Memory B cell (primary cell): ENCODE data around the gene HINFP.

Source experiments
- ATAC-seq: fragments of 150-1000 bp; cut with Tn5 transposase; 2 replicates; pipeline ENCODE4 v1.10.0; 2021; ENCODE audit warnings: low read depth, mild to moderate bottlenecking, moderate library complexity
- DNase-seq, 2 donors: peaks; one replicate each; pipeline ENCODE4 v3.0.0; 2022; ENCODE audit warnings: low spot score in 2 of 2
- H3K27ac Mint-ChIP-seq: one replicate; pipeline ENCODE4 v1.8.0; 2022; ENCODE audit warnings: mild to moderate bottlenecking, moderate library complexity, mixed read lengths
- H3K27me3 Mint-ChIP-seq: one replicate; pipeline ENCODE4 v1.8.0; 2022; ENCODE audit warnings: mixed read lengths
- H3K36me3 Mint-ChIP-seq: one replicate; pipeline ENCODE4 v1.8.0; 2022; ENCODE audit warnings: mild to moderate bottlenecking, mixed read lengths
- H3K4me1 Mint-ChIP-seq: one replicate; pipeline ENCODE4 v1.8.0; 2022; ENCODE audit warnings: mixed read lengths
- H3K4me3 Mint-ChIP-seq: one replicate; pipeline ENCODE4 v1.8.0; 2022; ENCODE audit warnings: mild to moderate bottlenecking, moderate library complexity, mixed read lengths
- H3K9me3 Mint-ChIP-seq: one replicate; pipeline ENCODE4 v1.8.0; 2022; ENCODE audit warnings: mixed read lengths

HINFP gene

DNA sequence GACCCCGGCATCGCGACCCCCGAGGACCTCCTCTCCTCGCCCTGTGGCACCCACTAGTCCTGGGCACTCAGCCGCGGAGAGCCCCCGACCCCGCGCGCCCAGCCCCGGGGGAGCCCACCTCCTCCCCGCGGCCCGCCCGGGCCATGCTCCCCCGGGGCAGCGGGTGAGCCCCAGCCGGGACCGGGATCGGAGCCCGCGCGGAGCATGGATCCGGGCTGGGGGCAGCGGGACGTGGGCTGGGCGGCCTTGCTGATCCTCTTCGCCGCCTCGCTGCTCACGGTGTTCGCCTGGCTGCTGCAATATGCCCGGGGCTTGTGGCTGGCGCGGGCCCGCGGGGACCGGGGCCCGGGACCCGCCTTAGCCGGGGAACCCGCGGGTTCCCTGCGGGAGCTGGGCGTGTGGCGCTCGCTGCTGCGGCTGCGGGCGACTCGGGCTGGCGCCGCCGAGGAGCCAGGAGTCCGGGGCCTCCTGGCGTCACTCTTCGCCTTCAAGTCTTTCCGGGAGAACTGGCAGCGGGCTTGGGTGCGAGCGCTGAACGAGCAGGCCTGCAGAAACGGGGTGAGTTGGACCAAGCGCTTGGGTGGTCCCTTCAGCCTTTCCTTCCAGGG, 13.7 kb upstream of the HINFP start:
- H3K4me1 Mint-ChIP-seq: peaks cover 24% of the 10 kb centered on the region
- peak; percentile 10 for ATAC-seq
- H3K36me3 Mint-ChIP-seq: peaks cover 7% of the 10 kb centered on the region
- peak overlapping the region; percentile 85 for H3K4me3 Mint-ChIP-seq
- H3K27ac Mint-ChIP-seq: peak overlapping the region; percentile 81
- H3K27me3 Mint-ChIP-seq: no peaks in the 10 kb centered on the region
- no peak for DNase-seq
- no peaks in the 10 kb centered on the region for H3K9me3 Mint-ChIP-seq

GRCh38 chr11:119108146-119108856, 13.1 kb upstream of the HINFP start:
- Mint-ChIP-seq H3K36me3 (peaks cover 12% of the 10 kb centered on the region), H3K4me1 (peaks cover 24% of the 10 kb centered on the region), H3K27me3 (no peaks in the 10 kb centered on the region), H3K4me3 (peak overlapping the region; percentile 82), H3K9me3 (no peaks in the 10 kb centered on the region), H3K27ac (peak overlapping the region; percentile 13)
- no peak for ATAC-seq
- DNase-seq: no peak

DNA sequence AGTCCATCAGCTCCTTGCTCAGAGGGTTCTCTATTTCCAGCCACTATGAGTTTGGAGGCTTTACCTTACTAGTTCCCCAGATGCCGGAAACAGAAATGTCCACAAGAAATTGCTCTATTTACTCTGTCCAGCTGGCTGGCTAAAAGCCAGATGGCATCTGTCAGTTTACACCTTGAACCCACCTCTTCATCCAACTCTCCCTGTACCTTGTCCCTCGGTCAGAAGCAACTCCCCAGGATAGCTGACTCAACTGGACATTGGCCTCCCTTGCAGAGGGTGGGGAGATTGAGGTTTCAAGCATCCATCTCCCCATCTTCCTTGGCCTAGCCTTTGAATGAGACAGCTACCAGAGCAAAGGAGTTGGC, 12.5 kb upstream of the HINFP start:
- Mint-ChIP-seq H3K36me3 (peaks cover 13% of the 10 kb centered on the region), H3K9me3 (no peaks in the 10 kb centered on the region), H3K4me1 (peaks cover 24% of the 10 kb centered on the region), H3K4me3 (peak overlapping the region; percentile 82), H3K27ac (peak overlapping the region; percentile 55), H3K27me3 (no peaks in the 10 kb centered on the region)
- ATAC-seq (no peak), DNase-seq (no peak)

GRCh38 chr11:119109843-119110242, 11.5 kb upstream of the HINFP start:
- H3K27ac Mint-ChIP-seq: no peak overlapping the region

GRCh38 chr11:119110439-119110838, 10.9 kb upstream of the HINFP start:
- Mint-ChIP-seq H3K36me3 (peaks cover 21% of the 10 kb centered on the region), H3K4me1 (peaks cover 24% of the 10 kb centered on the region), H3K27me3 (no peaks in the 10 kb centered on the region), H3K9me3 (no peaks in the 10 kb centered on the region), H3K27ac (no peak overlapping the region), H3K4me3 (no peak overlapping the region)
- ATAC-seq: no peak
- no peak for DNase-seq

More at GRCh38 chr11:119109843-119110242, 11.5 kb upstream of the HINFP start:
- ATAC-seq (no peak), DNase-seq (no peak)
- Mint-ChIP-seq H3K27me3 (no peaks in the 10 kb centered on the region), H3K4me1 (peaks cover 24% of the 10 kb centered on the region), H3K4me3 (no peak overlapping the region), H3K9me3 (no peaks in the 10 kb centered on the region), H3K36me3 (peaks cover 17% of the 10 kb centered on the region)

GRCh38 chr11:119111361-119111925, 9.9 kb upstream of the HINFP start:
- Mint-ChIP-seq H3K36me3 (peaks cover 27% of the 10 kb centered on the region), H3K27ac (no peak overlapping the region), H3K4me3 (no peak overlapping the region), H3K9me3 (no peaks in the 10 kb centered on the region), H3K4me1 (peaks cover 24% of the 10 kb centered on the region), H3K27me3 (no peaks in the 10 kb centered on the region)
- ATAC-seq (no peak), DNase-seq (no peak)

DNA sequence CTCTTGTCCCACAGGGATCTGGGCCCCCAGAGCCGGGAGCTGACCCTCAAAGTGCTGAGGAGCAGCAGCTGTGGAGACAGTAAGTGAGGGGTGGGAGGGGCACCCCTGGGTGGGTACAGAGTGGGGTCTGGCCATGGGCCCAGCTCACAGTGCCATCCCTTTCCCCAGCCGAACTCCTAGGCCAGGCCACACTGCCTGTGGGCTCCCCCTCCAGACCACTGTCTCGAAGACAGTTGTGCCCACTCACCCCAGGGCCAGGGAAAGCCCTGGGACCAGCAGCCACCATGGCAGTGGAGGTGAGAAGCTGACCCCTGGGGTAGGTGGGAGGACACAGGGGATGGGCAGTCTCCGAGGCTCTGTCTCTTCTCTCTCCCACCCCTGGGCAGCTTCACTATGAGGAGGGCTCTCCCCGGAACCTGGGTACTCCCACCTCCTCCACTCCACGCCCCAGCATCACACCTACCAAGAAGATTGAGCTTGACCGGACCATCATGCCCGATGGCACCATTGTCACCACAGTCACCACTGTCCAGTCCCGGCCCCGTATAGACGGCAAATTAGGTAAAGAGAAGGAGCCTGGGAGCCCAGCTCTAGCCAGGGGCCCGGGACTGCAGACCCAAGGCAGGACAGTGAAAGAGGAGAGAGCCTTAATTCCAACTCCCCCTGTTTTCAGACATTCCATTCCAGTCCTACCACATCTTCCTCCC, 8.9 kb upstream of the HINFP start:
- Mint-ChIP-seq H3K27me3 (no peaks in the 10 kb centered on the region), H3K4me1 (peaks cover 19% of the 10 kb centered on the region), H3K36me3 (peaks cover 27% of the 10 kb centered on the region), H3K9me3 (no peaks in the 10 kb centered on the region), H3K4me3 (no peak overlapping the region), H3K27ac (no peak overlapping the region)
- no peak for ATAC-seq
- no peak for DNase-seq

DNA sequence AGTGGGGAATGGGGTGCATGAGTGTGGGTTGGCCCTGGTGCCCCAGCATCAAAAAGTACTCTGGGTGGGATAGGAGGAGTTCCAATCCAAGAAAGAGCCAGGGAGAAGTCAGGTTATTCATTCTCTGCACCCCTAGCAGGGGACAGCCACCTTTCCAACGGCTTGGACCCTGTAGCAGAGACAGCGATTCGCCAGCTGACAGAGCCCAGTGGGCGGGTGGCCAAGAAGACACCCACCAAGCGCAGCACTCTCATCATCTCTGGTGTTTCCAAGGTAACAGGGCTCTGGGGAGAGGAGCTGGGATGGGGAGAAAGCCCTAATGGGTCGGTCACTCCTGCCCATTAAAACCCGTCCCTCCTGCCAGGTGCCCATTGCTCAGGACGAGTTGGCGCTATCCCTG, 7.7 kb upstream of the HINFP start:
- H3K4me1 Mint-ChIP-seq: peaks cover 13% of the 10 kb centered on the region
- H3K9me3 Mint-ChIP-seq: no peaks in the 10 kb centered on the region
- H3K27me3 Mint-ChIP-seq: no peaks in the 10 kb centered on the region
- ATAC-seq (no peak), DNase-seq (no peak)
- no peak overlapping the region for H3K4me3 Mint-ChIP-seq
- peaks cover 27% of the 10 kb centered on the region for H3K36me3 Mint-ChIP-seq
- H3K27ac Mint-ChIP-seq: no peak overlapping the region

DNA sequence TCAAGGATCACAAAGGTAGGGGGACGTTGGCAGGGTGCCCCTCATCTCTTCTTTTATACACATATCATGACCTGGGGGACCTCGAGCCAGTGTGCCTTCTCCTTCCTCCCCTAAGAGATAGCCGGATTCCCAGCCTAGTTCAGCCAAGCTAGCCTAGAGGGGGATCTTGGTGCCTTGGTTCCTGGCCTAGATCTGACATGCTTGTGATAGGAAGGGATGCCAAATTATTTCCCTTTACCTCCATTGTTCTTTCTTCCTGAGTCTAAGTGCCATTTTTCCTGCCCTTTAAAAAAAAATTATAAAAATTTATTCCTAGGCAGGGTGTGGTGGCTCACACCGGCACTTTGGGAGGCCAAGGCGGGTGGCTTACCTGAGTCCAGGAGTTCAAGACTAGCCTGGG, 7.0 kb upstream of the HINFP start:
- DNase-seq: no peak
- Mint-ChIP-seq H3K27ac (no peak overlapping the region), H3K4me3 (no peak overlapping the region), H3K9me3 (no peaks in the 10 kb centered on the region), H3K27me3 (no peaks in the 10 kb centered on the region), H3K36me3 (peaks cover 27% of the 10 kb centered on the region), H3K4me1 (peaks cover 7% of the 10 kb centered on the region)
- ATAC-seq: no peak

DNA sequence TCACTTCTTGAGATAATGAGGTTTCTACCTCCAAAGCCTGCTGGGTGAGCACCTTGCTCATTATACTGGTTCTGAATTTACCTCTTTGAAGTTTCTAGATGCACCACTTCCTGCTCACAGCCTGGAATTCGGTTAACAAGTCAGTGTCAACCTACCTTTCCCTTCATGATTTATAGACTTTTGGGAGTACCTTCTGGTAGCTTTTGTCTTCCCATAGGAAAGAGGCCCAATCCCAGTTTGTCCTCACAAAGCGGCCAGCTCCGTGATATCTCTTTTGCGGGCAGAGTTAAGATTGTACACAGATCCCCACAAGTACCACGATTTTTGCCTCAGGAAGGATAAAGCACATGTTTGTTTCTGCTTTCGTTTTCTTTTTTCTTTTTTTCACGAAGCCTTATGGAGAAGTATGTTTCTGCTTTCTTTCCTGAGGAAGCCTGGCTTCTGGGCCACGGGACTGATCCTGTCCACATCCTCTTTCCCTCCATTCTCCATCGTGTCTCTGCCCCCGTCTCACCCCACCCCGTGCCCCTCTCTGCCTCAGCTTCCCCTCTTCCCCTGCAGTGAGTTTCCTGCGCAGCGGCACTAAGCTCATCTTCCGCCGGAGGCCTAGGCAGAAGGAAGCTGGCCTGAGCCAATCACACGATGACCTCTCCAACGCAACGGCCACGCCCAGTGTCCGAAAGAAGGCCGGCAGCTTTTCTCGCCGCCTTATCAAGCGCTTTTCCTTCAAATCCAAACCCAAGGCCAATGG, 5.7 kb upstream of the HINFP start:
- Mint-ChIP-seq H3K4me3 (no peak overlapping the region), H3K4me1 (peaks cover 6% of the 10 kb centered on the region), H3K27me3 (no peaks in the 10 kb centered on the region), H3K36me3 (peaks cover 25% of the 10 kb centered on the region), H3K27ac (no peak overlapping the region), H3K9me3 (no peaks in the 10 kb centered on the region)
- DNase-seq (no peak), ATAC-seq (no peak)

GRCh38 chr11:119116235-119116594, 5.2 kb upstream of the HINFP start:
- Mint-ChIP-seq H3K4me3 (no peak overlapping the region), H3K9me3 (no peaks in the 10 kb centered on the region), H3K27me3 (no peaks in the 10 kb centered on the region), H3K27ac (no peak overlapping the region), H3K36me3 (peaks cover 25% of the 10 kb centered on the region), H3K4me1 (peaks cover 8% of the 10 kb centered on the region)
- ATAC-seq (no peak), DNase-seq (no peak)

DNA sequence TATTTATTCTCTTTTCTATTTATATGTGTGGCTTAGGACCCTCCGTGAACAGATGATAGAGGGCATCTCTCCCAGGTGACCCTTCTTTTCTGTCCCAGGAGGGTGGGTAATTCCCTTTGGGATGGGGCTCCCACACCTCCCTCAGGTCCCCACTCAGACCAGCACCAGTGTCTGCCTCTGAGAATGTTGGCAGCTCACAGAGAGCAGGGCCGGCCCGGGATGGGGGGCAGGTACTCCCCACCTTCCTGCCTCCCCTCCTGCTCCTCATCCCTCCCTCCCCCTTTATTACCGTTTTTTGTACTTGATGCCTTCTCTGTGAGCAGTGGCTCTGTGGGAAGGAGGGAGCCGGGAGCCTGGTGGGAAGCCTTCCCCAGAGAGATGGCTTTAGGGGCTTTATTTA, 4.8 kb upstream of the HINFP start:
- H3K9me3 Mint-ChIP-seq: no peaks in the 10 kb centered on the region
- H3K36me3 Mint-ChIP-seq: peaks cover 24% of the 10 kb centered on the region
- no peak for DNase-seq
- H3K27me3 Mint-ChIP-seq: no peaks in the 10 kb centered on the region
- H3K4me3 Mint-ChIP-seq: no peak overlapping the region
- no peak for ATAC-seq
- peaks cover 8% of the 10 kb centered on the region for H3K4me1 Mint-ChIP-seq
- H3K27ac Mint-ChIP-seq: no peak overlapping the region

DNA sequence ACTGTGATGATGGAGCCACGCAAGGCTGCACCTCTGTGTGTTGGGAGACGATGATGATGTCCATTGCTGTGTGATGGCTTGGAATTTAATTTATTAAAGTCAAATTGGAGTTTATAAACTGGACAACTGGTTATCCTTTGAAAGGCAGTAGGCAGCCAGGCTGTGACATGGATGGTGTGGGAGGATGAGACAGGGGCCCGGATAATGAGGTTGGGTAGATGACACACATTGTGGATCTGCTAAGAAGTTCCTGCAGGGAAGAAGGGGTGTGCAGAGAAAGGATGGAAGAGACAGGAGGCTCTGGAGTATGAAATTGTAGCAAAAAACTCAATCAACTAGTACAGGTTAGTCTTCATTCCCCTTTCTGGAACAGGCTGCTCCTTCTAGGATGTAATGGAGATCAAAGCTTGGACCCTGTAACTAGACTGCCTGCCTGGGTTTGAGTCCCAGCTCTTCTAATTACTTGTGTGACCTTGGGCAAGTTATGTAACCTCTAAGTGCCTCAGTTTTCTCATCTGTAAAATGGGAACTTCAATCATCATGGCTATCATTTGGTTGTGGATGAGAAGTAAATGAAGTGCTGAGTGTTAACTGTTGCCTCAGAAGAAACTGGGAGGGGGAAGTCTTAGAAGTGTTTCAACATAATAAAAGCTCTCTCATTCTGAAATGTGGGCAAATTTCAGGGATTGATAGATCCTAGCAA, 4.2 kb upstream of the HINFP start:
- H3K4me3 Mint-ChIP-seq: no peak overlapping the region
- no peak for DNase-seq
- no peaks in the 10 kb centered on the region for H3K9me3 Mint-ChIP-seq
- peaks cover 12% of the 10 kb centered on the region for H3K4me1 Mint-ChIP-seq
- ATAC-seq: no peak
- no peak overlapping the region for H3K27ac Mint-ChIP-seq
- H3K27me3 Mint-ChIP-seq: no peaks in the 10 kb centered on the region
- H3K36me3 Mint-ChIP-seq: peaks cover 20% of the 10 kb centered on the region
